Liver (tissue), 9 donors: ENCODE results near the gene STEAP3. TPM values are rescaled to one million over a fixed set of nuclear protein-coding genes. Genes with fewer than 3 reads are reported as not detected.

Experiments
- DNase-seq: peaks from one replicate; pipeline ENCODE4 v3.0.0-alpha.2; 2017; ENCODE audit warnings: low spot score
- H3K27ac ChIP-seq, 2 donors: one replicate each; pipeline ENCODE4 v1.7.0; 2013; ENCODE audit warnings: inconsistent platforms in 2 of 2, low read length in 2 of 2, control low read depth in 1 of 2, low read depth in 1 of 2, mild to moderate bottlenecking in 1 of 2
- H3K27me3 ChIP-seq, 4 donors: one replicate each; pipeline versions ENCODE4 v1.6.1 to v1.7.0; 2013; ENCODE audit warnings: low read length in 3 of 4, inconsistent platforms in 1 of 4, mild to moderate bottlenecking in 1 of 4, moderate library complexity in 1 of 4; ENCODE audit not compliant: control insufficient read depth in 4 of 4, insufficient read depth in 4 of 4
- H3K36me3 ChIP-seq, 4 donors: one replicate each; pipeline versions ENCODE4 v1.6.1 to v1.7.0; 2013; ENCODE audit warnings: low read length in 3 of 4, mild to moderate bottlenecking in 3 of 4, low read depth in 1 of 4, moderate library complexity in 1 of 4; ENCODE audit not compliant: control insufficient read depth in 4 of 4, insufficient read depth in 3 of 4
- H3K4me1 ChIP-seq, 4 donors: one replicate each; pipeline versions ENCODE4 v1.6.1 to v1.7.0; 2013; ENCODE audit warnings: low read length in 3 of 4, mild to moderate bottlenecking in 3 of 4, moderate library complexity in 1 of 4; ENCODE audit not compliant: control insufficient read depth in 4 of 4, insufficient read depth in 4 of 4
- H3K4me3 ChIP-seq, 3 donors: one replicate each; pipeline versions ENCODE4 v1.6.1 to v1.7.0; 2013; ENCODE audit warnings: low read length in 3 of 3, control low read depth in 1 of 3, low read depth in 1 of 3, mild to moderate bottlenecking in 1 of 3
- H3K9ac ChIP-seq, 2 donors: one replicate each; pipeline ENCODE4 v1.7.0; 2013; ENCODE audit warnings: low read length in 2 of 2, mild to moderate bottlenecking in 2 of 2, moderate library complexity in 2 of 2, control low read depth in 1 of 2, low read depth in 1 of 2
- H3K9me3 ChIP-seq, 4 donors: one replicate each; pipeline versions ENCODE4 v1.6.1 to v1.7.0; 2013; ENCODE audit warnings: low read length in 3 of 4; ENCODE audit not compliant: control insufficient read depth in 4 of 4
- CTCF ChIP-seq: fragments of 150-350 bp; IDR thresholded peaks from 2 replicates; pipeline ENCODE4 v1.5.1; 2017; ENCODE audit warnings: improper control_type of control experiment, low read depth, low read length; ENCODE audit not compliant: missing input control
- EGR1 ChIP-seq, 2 donors: IDR thresholded peaks; 2 replicates each; pipeline ENCODE4 v1.6.1; 2016 to 2018; ENCODE audit warnings: antibody characterized with exemption in 2 of 2, low read depth in 2 of 2
- FOXA1 ChIP-seq: IDR thresholded peaks from 2 replicates; pipeline ENCODE4 v1.6.1; 2016; ENCODE audit warnings: antibody characterized with exemption
- FOXA2 ChIP-seq: IDR thresholded peaks from 2 replicates; pipeline ENCODE4 v1.6.1; 2016; ENCODE audit warnings: antibody characterized with exemption
- GABPA ChIP-seq, 2 donors: IDR thresholded peaks in 1 of 2; conservative IDR thresholded peaks in 1 of 2; 2 replicates each; pipeline ENCODE4 v1.6.1; 2016; ENCODE audit warnings: antibody characterized with exemption in 2 of 2, mild to moderate bottlenecking in 1 of 2, moderate library complexity in 1 of 2
- HNF4A ChIP-seq, 2 donors: conservative IDR thresholded peaks; 2 replicates each; pipeline ENCODE4 v1.6.1; 2016; ENCODE audit warnings: antibody characterized with exemption in 2 of 2, mild to moderate bottlenecking in 2 of 2
- HNF4G ChIP-seq: IDR thresholded peaks from 2 replicates; pipeline ENCODE4 v1.6.1; 2016; ENCODE audit warnings: antibody characterized with exemption
- JUND ChIP-seq, 2 donors: IDR thresholded peaks; 2 replicates each; pipeline ENCODE4 v1.6.1; 2016; ENCODE audit warnings: antibody characterized with exemption in 2 of 2
- MAX ChIP-seq: IDR thresholded peaks from 2 replicates; pipeline ENCODE4 v1.6.1; 2016; ENCODE audit warnings: antibody characterized with exemption
- RAD21 ChIP-seq, 2 donors: IDR thresholded peaks; 2 replicates each; pipeline ENCODE4 v1.6.1; 2016; ENCODE audit warnings: antibody characterized with exemption in 2 of 2, mild to moderate bottlenecking in 2 of 2
- RXRA ChIP-seq, 2 donors: IDR thresholded peaks; 2 replicates each; pipeline ENCODE4 v1.6.1; 2017 to 2018; ENCODE audit warnings: antibody characterized with exemption in 2 of 2, mild to moderate bottlenecking in 1 of 2
- SP1 ChIP-seq: IDR thresholded peaks from 2 replicates; pipeline ENCODE4 v1.6.1; 2018; ENCODE audit warnings: antibody characterized with exemption, mild to moderate bottlenecking
- TAF1 ChIP-seq: conservative IDR thresholded peaks from 2 replicates; pipeline ENCODE4 v1.6.1; 2016; ENCODE audit warnings: antibody characterized with exemption, mild to moderate bottlenecking
- YY1 ChIP-seq: IDR thresholded peaks from 2 replicates; pipeline ENCODE4 v1.6.1; 2016; ENCODE audit warnings: antibody characterized with exemption, mild to moderate bottlenecking
- ZBTB33 ChIP-seq: IDR thresholded peaks from 2 replicates; pipeline ENCODE4 v1.6.1; 2016; ENCODE audit warnings: antibody characterized with exemption
- WGBS: extraction: QIAGEN DNeasy Blood & Tissue Kit; methylation state at CpG from one replicate; pipeline ENCODE4 v1.1.7; 2013; 5-methylcytosine and 5-hydroxymethylcytosine counted together
- polyA plus RNA-seq, 2 donors: library from polyadenylated mRNA; stranded (reverse) in 1 of 2; unstranded in 1 of 2; fragments of 200-250 nt in 1 of 2; fragments of >200 nt in 1 of 2; fragmentation: Nextera tagmentation in 1 of 2; extraction: Ambion mirVana in 1 of 2; gene quantifications; one replicate each; pipeline versions ENCODE4 v1.2.1 to v1.2.3, GENCODE V29; 2013 to 2015
- total RNA-seq, 2 donors: library from RNA; depleted of rRNA; stranded (reverse); fragments of >200 nt; gene quantifications; one replicate each; pipeline ENCODE4 v1.2.3, GENCODE V29; 2014
- TF ChIP-seq, protein P1 (sequence below): IDR thresholded peaks from 2 replicates; pipeline ENCODE4 v1.6.1; 2016; ENCODE audit warnings: antibody characterized with exemption, mild to moderate bottlenecking
- donor health status: healthy.
- donor health status: healthy.
- donor health status: healthy.
- donor health status: healthy.
- donor health status: healthy.

STEAP3 gene
- total and polyA plus RNA-seq, 4 donors = 44.4 to 158 (median 113) TPM

- no peak for TF ChIP-seq RXRA (IDR thresholded peaks at IDR 0.05)
- TF ChIP-seq FOXA2 = no peak
- 93% methylated on average over 8 of the region's 8 CpGs for WGBS
Measured at GRCh38 chr2:119266091-119266589, 42.5 kb downstream of the STEAP3 start.

DNA sequence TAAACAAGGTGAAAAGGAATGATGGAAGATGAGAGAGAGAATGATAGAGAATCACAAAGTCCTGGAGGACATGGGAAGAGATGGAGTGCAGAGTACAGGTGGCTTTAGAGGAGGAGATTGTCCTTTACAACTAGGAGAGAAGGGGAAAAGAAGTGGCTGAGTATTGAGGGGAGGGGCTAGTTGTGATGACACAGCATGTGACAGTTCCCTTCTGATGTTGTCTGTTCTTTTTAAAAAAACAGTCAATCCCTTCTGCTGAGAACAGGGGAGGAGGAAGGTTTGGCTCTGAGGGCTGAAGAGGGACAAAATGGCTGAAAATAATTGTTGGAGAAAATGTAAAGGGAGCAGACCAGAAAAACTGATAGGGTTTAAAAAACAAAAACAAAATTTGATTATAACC lies 44.0 kb downstream of the STEAP3 start:
- no peaks in the 10 kb centered on the region for H3K27me3 ChIP-seq
- H3K36me3 ChIP-seq = peaks cover 5 to 30% (median 18%) of the 10 kb centered on the region in 4 donors
- H3K9me3 ChIP-seq = no peaks in the 10 kb centered on the region
- TF ChIP-seq SP1 (no peak), JUND (IDR thresholded peaks at IDR 0.05) (no peak), YY1 (no peak), RAD21 (IDR thresholded peaks at IDR 0.05) (no peak), MAX (no peak), GABPA (IDR thresholded peaks at IDR 0.05 in 1 of 2, conservative IDR thresholded peaks at IDR 0.05 in 1 of 2) (no peak), FOXA1 (no peak), EGR1 (IDR thresholded peaks at IDR 0.05; ENCODE audit: low read depth in 2 of 2) (no peak), ZBTB33 (no peak), HNF4A (conservative IDR thresholded peaks at IDR 0.05) (no peak), FOXA2 (no peak), HNF4G (no peak), RXRA (IDR thresholded peaks at IDR 0.05) (no peak), TAF1 (no peak), CTCF (no peak)
- TF ChIP-seq, protein P1, sequence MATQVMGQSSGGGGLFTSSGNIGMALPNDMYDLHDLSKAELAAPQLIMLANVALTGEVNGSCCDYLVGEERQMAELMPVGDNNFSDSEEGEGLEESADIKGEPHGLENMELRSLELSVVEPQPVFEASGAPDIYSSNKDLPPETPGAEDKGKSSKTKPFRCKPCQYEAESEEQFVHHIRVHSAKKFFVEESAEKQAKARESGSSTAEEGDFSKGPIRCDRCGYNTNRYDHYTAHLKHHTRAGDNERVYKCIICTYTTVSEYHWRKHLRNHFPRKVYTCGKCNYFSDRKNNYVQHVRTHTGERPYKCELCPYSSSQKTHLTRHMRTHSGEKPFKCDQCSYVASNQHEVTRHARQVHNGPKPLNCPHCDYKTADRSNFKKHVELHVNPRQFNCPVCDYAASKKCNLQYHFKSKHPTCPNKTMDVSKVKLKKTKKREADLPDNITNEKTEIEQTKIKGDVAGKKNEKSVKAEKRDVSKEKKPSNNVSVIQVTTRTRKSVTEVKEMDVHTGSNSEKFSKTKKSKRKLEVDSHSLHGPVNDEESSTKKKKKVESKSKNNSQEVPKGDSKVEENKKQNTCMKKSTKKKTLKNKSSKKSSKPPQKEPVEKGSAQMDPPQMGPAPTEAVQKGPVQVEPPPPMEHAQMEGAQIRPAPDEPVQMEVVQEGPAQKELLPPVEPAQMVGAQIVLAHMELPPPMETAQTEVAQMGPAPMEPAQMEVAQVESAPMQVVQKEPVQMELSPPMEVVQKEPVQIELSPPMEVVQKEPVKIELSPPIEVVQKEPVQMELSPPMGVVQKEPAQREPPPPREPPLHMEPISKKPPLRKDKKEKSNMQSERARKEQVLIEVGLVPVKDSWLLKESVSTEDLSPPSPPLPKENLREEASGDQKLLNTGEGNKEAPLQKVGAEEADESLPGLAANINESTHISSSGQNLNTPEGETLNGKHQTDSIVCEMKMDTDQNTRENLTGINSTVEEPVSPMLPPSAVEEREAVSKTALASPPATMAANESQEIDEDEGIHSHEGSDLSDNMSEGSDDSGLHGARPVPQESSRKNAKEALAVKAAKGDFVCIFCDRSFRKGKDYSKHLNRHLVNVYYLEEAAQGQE = no peak
- no peak overlapping the region for H3K4me3 ChIP-seq
- no peak overlapping the region for H3K9ac ChIP-seq
- H3K27ac ChIP-seq = no peak overlapping the region
- DNase-seq = no peak
- no peaks in the 10 kb centered on the region for H3K4me1 ChIP-seq

More at GRCh38 chr2:119266091-119266589, 42.5 kb downstream of the STEAP3 start:
- Histone ChIP-seq H3K9ac (no peak overlapping the region), H3K4me3 (no peak overlapping the region), H3K9me3 (no peaks in the 10 kb centered on the region), H3K4me1 (no peaks in the 10 kb centered on the region), H3K27me3 (no peaks in the 10 kb centered on the region), H3K36me3 (peaks cover 9 to 40% (median 24%) of the 10 kb centered on the region in 4 donors), H3K27ac (no peak overlapping the region)
- no peak for DNase-seq
